ENCODE results near the gene NRXN3. TPM values are rescaled to one million over a fixed set of nuclear protein-coding genes. Genes with fewer than 3 reads are reported as not detected.

The NRXN3 gene
- total RNA-seq, 1 experiment from 2014 or later = 0.07 TPM

- H3K27me3 ChIP-seq = no peaks in the 10 kb centered on the region
- no peaks in the 10 kb centered on the region for H3K9me3 ChIP-seq
- DNase-seq = no peak
- H3K36me3 ChIP-seq = no peaks in the 10 kb centered on the region
- H3K4me3 ChIP-seq = no peak overlapping the region
Measured at GRCh38 chr14:79050787-79051727, 880.9 kb downstream of the NRXN3 start.

- no peak for DNase-seq
- no peak overlapping the region for H3K4me3 ChIP-seq
- no peaks in the 10 kb centered on the region for H3K36me3 ChIP-seq
- H3K27me3 ChIP-seq = no peaks in the 10 kb centered on the region
- H3K9me3 ChIP-seq = no peaks in the 10 kb centered on the region
Measured at GRCh38 chr14:79051742-79052141, 881.6 kb downstream of the NRXN3 start.

GRCh38 chr14:79056879-79057278 lies 886.7 kb downstream of the NRXN3 start:
- H3K9me3 ChIP-seq = no peaks in the 10 kb centered on the region
- no peaks in the 10 kb centered on the region for H3K36me3 ChIP-seq
- no peak overlapping the region for H3K4me3 ChIP-seq
- H3K27me3 ChIP-seq = no peaks in the 10 kb centered on the region
- DNase-seq = no peak

- H3K4me3 ChIP-seq = no peak overlapping the region
- no peaks in the 10 kb centered on the region for H3K27me3 ChIP-seq
- no peaks in the 10 kb centered on the region for H3K9me3 ChIP-seq
- no peak for DNase-seq
- no peaks in the 10 kb centered on the region for H3K36me3 ChIP-seq
Measured at GRCh38 chr14:79057333-79057732, 887.2 kb downstream of the NRXN3 start.

GRCh38 chr14:79062226-79062625 lies 892.1 kb downstream of the NRXN3 start:
- H3K36me3 ChIP-seq = no peaks in the 10 kb centered on the region
- DNase-seq = no peak
- H3K9me3 ChIP-seq = no peaks in the 10 kb centered on the region
- H3K4me3 ChIP-seq = no peak overlapping the region
- no peaks in the 10 kb centered on the region for H3K27me3 ChIP-seq

GRCh38 chr14:79064214-79064613 lies 894.0 kb downstream of the NRXN3 start:
- no peaks in the 10 kb centered on the region for H3K9me3 ChIP-seq
- no peaks in the 10 kb centered on the region for H3K36me3 ChIP-seq
- H3K4me3 ChIP-seq = no peak overlapping the region
- no peaks in the 10 kb centered on the region for H3K27me3 ChIP-seq
- DNase-seq = no peak

- Histone ChIP-seq H3K36me3 (no peaks in the 10 kb centered on the region), H3K9me3 (no peaks in the 10 kb centered on the region), H3K4me3 (no peak overlapping the region), H3K27me3 (no peaks in the 10 kb centered on the region)
- no peak for DNase-seq
Measured at GRCh38 chr14:79074510-79074909, 904.3 kb downstream of the NRXN3 start.

GRCh38 chr14:79076428-79076827 lies 906.3 kb downstream of the NRXN3 start:
- H3K27me3 ChIP-seq = no peaks in the 10 kb centered on the region

GRCh38 chr14:79077096-79077495 lies 906.9 kb downstream of the NRXN3 start:
- no peaks in the 10 kb centered on the region for H3K36me3 ChIP-seq
- no peaks in the 10 kb centered on the region for H3K9me3 ChIP-seq
- DNase-seq = no peak
- H3K27me3 ChIP-seq = no peaks in the 10 kb centered on the region
- H3K4me3 ChIP-seq = no peak overlapping the region

More at GRCh38 chr14:79076428-79076827, 906.3 kb downstream of the NRXN3 start:
- Histone ChIP-seq H3K9me3 (no peaks in the 10 kb centered on the region), H3K36me3 (no peaks in the 10 kb centered on the region), H3K4me3 (no peak overlapping the region)
- DNase-seq = no peak

- Histone ChIP-seq H3K36me3 (no peaks in the 10 kb centered on the region), H3K27me3 (no peaks in the 10 kb centered on the region), H3K4me3 (no peak overlapping the region), H3K9me3 (no peaks in the 10 kb centered on the region)
- DNase-seq = no peak
Measured at GRCh38 chr14:79080040-79080439, 909.9 kb downstream of the NRXN3 start.

GRCh38 chr14:79082883-79083282 lies 912.7 kb downstream of the NRXN3 start:
- Histone ChIP-seq H3K4me3 (no peak overlapping the region), H3K36me3 (no peaks in the 10 kb centered on the region), H3K27me3 (no peaks in the 10 kb centered on the region), H3K9me3 (no peaks in the 10 kb centered on the region)
- no peak for DNase-seq

- Histone ChIP-seq H3K36me3 (no peaks in the 10 kb centered on the region), H3K9me3 (no peaks in the 10 kb centered on the region), H3K27me3 (no peaks in the 10 kb centered on the region), H3K4me3 (no peak overlapping the region)
- no peak for DNase-seq
Measured at GRCh38 chr14:79083356-79083755, 913.2 kb downstream of the NRXN3 start.

GRCh38 chr14:79084861-79085260 lies 914.7 kb downstream of the NRXN3 start:
- Histone ChIP-seq H3K9me3 (no peaks in the 10 kb centered on the region), H3K27me3 (no peaks in the 10 kb centered on the region), H3K36me3 (no peaks in the 10 kb centered on the region), H3K4me3 (no peak overlapping the region)
- DNase-seq = no peak

GRCh38 chr14:79089576-79089975 lies 919.4 kb downstream of the NRXN3 start:
- no peak for DNase-seq

GRCh38 chr14:79090641-79091180 lies 920.5 kb downstream of the NRXN3 start:
- H3K27me3 ChIP-seq = no peaks in the 10 kb centered on the region
- no peak overlapping the region for H3K4me3 ChIP-seq
- H3K36me3 ChIP-seq = no peaks in the 10 kb centered on the region
- no peaks in the 10 kb centered on the region for H3K9me3 ChIP-seq
- no peak for DNase-seq

More at GRCh38 chr14:79089576-79089975, 919.4 kb downstream of the NRXN3 start:
- no peaks in the 10 kb centered on the region for H3K9me3 ChIP-seq
- H3K4me3 ChIP-seq = no peak overlapping the region
- no peaks in the 10 kb centered on the region for H3K36me3 ChIP-seq
- H3K27me3 ChIP-seq = no peaks in the 10 kb centered on the region

- Histone ChIP-seq H3K9me3 (no peaks in the 10 kb centered on the region), H3K4me3 (no peak overlapping the region), H3K36me3 (no peaks in the 10 kb centered on the region), H3K27me3 (no peaks in the 10 kb centered on the region)
- DNase-seq = no peak
Measured at GRCh38 chr14:79091381-79091963, 921.3 kb downstream of the NRXN3 start.

- Histone ChIP-seq H3K4me3 (no peak overlapping the region), H3K36me3 (no peaks in the 10 kb centered on the region), H3K27me3 (no peaks in the 10 kb centered on the region), H3K9me3 (no peaks in the 10 kb centered on the region)
- DNase-seq = no peak
Measured at GRCh38 chr14:79093531-79093930, 923.4 kb downstream of the NRXN3 start.

Measured in MG63 (cell line).